Activated CD4-positive, alpha-beta T cell treated with anti-CD3 and anti-CD28 coated beads for 24 hours (primary cell): Measurements from ENCODE around the gene EIF4A3.
A peak's percentile ranks its signal among the peaks of the same experiment; 100 is the strongest.

Experiments
- DNase-seq, 2 donors: peaks; one replicate each; pipeline ENCODE4 v3.0.0-alpha.2; 2020; ENCODE audit warnings: low read depth in 2 of 2

Gene EIF4A3

DNA sequence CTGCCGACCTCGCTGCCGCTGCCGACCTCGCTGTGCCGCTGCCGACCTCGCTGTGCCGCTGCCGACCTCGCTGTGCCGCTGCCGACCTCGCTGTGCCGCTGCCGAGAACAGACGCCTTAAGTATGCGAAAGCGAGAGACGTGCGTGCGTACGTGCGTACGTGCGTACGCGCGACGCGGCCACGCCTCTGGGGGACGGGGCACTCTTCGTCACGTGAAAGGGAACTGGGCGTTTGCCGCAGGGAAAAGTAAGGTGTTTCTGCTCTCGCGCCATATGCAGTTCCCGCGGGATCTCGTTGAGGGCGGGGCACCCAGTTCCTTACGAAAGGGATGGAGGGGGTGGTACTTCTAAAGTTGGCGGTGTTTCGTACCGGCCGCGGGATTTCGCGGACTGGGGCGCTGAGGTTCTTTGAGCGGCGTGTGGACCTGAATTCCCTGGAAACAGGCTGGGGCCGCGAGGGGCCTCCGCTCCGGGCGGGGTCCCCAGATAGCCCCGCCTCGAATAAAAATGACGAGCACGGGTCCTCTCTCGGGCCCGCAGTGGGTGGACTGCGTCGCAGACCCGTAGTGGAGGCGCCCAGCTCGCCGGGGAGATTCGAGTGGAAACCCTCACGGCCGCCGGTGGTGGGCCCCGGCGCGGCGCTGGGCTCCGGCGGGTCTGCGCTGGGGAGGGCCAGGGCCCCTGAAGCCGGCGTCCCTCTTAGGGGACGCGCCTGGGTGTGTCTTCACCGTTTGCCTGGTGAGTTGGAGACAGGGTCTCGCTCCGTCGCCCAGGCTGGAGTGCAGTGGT, at the start of gene EIF4A3:
Gene EIF4A3 (minus strand): TSS at position 94 of the 788 bp plus-strand sequence. CDS start 167 bp downstream, outside the sequence.
- DNase-seq, result peak; percentile 92 to 95

DNA sequence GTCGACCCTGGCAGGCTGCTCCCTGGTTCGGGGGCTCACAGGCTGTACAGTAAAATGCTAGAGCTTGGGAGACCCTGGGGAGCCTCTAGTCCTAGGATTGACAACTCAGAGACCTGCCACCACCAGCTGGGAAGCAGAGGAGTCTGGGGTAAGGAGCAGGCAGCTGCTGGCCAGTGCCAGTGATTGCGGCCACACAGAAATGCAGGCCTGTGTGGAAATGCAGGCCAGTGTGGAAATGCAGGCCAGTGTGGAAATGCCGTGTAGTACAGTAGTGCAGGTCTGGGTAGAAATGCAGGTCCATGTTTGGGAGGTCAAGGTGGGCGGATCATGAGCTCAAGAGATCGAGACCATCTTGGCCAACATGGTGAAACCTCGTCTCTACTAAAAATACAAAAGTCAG, 49.7 kb upstream of the EIF4A3 start:
- no peak for DNase-seq

DNA sequence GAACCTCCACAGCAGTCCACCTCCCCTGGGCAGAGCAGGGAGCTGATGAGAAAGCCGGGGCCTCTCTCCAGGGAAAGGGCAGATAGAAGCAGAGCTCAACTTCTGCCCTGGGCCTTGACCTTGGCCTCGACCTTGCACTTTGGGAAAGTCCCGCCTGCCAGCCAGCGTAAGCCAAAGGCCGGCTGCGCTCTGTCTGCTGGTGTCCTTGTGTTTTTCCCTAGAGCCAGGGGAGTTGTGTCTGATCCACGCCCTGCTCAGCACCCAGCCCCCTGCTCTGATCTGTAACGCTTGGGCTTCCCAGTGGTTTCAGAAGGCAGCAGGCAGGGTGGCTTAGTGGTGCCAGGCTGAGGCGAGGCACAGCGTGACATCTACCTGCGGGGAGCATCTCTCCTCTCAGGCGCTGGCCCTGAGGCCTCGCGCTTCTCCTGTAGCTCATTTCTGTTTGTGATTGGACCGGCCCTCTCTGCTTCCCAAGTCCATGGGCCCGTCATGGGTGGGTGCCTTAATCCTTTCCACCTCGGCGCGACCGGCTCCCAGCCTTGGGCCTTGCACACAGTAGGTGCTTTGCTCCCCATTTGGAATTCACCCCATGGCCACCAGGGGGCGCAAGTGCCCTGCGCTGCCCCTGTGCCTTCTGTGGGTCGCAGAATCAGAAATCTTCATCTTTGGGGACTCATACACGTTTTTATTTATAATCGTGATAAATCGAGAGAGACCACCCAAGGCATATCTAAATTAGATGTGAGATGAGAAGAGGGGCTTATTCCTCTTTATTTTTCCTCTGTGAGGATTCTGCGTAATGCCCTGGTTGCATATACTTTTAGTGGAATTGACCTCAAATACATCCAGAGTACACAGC, 49.0 kb upstream of the EIF4A3 start:
- peak; percentile 30 to 43 for DNase-seq

DNA sequence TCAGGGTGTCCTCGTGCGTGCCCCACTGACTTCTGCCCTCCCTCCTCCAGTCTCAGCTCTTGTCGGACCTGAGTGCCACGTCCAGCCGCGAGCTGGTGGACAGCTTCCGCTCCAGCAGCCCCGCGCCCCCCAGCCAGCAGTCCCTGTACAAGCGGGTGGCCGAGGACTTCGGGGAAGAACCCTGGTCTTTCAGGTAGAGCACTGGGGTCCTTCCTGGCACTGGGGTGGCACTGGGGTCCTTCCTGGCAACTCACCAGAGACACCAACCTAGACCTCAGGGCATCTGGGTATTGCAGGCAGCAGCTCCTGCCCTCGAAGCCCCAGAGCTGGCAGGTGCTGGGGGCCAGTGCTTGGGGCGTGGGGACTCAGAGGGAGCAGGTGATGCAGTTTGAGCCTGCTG, 48.2 kb upstream of the EIF4A3 start:
- DNase-seq, result no peak

DNA sequence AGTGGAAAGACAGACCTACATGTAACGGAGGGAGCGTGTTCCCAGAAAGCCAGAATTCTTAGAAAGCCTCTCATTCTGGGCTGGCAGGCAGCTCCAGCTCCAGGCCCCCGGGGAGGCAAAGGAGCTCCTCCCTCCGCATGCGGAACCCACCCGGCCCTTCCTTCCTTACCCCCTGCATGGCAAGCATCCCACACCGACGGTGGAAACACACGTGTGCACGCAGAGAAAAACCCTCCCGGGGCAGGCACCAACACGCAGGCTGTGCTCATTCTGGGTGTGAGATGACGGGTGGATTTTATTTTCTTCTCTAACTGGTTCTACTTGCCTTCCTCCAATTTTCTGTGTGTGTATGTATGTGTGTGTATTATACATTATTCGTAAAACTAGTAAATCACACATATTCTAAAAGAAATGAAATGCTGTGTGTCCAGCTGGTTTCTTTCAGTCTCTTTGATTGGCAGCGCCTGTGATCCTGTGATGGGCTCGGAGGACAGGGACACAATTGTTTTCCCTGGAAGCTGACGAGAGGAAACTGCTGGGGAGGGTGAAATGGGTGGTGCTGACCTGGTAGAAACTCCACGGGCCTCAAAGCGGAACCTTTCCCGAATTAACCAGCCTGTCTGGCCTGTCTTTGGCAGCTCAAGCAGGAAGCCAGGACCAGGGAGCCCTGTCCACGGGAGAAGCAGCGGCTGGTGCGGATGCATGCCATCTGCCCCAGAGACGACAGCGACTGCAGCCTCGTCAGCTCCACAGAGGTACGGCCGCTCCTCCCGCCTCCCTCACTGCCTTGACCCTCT, 45.1 kb upstream of the EIF4A3 start:
- no peak for DNase-seq

DNA sequence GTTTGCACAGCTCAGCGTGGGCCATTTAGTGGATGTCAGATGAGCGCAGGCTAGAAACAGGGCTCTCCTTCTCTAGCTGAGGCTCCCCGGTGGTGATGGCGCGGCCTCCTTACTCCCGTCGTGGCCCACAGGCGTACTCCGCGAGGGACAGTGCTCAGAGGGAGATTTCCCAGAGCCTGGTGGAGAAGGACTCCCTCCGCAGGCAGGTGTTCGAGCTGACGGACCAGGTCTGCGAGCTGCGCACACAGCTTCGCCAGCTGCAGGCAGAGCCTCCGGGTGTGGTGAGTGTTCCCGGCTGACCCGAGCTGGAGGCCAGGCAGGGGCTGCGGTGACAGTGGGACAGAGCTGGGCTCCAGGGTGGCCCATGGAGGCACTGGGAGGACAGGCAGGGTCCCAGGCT, 44.3 kb upstream of the EIF4A3 start:
- no peak for DNase-seq

DNA sequence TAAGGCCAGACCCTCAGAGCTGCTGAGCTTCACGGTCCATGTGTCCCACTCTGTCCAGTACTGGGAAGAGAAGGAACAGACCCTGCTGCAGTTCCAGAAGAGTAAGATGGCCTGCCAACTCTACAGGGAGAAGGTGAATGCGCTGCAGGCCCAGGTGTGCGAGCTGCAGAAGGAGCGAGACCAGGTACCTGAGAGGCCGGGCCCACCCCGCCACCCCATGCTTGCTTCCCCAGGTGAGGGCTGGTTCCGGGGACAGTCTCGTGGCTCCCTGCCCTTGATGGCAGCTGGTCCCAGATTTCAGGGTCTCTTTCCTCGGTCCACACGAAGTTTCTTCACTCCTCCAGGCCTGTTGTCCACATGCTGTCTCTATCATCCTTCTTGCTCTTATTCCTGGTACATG, 43.8 kb upstream of the EIF4A3 start:
- no peak for DNase-seq

DNA sequence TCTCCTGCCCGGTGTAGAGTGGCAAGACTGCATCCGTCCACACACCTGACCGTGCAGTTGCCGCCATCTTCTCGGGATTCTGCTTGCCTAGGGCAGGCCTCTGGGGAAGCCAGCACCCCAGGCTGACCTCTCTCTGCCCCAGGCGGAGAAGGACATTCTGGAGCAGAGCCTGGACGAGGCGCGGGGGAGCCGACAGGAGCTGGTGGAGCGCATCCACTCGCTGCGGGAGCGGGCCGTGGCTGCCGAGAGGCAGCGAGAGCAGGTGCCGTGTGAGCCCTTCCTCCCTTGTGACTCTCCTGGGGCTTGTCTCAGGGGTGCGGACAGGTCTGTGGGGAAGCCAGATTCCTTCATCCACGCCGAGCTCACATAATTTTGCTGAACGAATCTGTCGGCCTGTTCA, 42.7 kb upstream of the EIF4A3 start:
- DNase-seq, result no peak

DNA sequence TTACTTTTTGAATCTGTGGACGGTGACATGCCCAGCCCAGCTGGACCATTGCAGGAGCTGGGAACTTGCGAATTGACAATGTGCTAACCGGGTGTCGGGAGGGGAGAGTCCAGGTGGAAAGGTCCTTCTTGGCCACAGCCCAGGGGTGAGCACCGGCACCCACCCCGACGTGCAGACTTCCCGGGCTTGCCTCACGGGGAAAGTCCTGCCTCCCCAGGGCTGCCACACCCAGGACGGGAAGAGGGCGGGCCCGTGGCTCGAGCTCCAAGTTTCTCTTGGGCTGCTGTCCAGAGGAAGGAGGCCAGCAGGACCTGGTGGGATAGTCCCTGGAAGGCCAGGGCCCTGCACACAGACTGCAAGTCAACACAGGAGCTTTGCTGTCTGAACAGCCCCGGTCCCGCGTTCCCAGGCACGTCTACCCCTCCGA, 40.6 kb upstream of the EIF4A3 start:
- no peak for DNase-seq

DNA sequence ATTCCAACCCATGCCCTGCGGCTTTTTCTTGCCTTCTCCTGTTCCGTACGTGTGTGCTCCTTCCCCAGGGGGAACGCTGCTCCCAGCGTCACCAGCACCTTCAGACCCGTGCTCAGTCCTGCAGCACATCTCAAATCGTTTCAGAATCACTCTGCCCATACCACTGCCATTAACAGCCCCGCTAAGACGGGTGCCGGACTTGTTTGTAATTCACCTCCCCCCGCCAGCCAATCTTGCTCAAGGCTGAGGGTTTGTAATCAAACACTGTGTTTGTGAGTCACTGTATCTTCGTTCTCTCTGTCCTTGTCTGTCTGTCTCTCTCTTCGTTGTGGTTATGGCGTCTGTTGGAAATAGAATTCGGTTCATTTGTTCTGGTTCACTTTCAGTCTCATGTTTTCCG, 40.2 kb upstream of the EIF4A3 start:
- DNase-seq, result no peak

DNA sequence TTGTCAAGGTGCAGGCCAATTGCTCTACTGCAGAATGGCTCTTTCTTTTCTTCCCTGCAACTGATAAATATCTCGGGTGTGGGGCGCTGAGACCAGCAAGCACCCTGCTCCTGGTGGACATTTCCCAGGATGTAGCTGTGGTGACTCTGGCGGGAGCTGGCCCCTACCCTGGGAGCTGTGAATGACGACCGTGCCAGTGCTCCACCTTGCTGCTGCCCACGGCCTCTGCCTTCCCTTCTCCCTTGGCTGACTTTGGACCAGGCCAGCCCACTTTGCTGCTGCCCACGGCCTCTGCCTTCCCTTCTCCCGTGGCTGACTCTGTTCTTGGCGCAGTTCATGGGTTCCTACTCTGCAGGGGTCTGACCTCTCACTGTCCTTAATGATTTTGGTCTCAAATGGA, 39.0 kb upstream of the EIF4A3 start:
- no peak for DNase-seq

DNA sequence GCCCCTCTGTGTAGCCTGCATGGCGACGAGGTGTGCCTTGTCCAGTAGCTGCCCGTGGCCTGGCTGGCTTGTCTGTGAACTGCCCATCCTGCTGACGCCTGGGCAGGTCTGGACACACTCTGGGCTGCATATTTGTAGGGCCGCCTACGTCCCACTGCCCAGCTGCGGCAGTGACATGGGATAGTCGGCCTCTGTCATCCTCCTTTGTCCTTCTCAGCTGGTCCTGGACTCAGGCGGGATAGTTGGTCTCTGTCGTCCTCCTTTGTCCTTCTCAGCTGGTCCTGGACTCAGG, 37.4 kb upstream of the EIF4A3 start:
- DNase-seq, result no peak

DNA sequence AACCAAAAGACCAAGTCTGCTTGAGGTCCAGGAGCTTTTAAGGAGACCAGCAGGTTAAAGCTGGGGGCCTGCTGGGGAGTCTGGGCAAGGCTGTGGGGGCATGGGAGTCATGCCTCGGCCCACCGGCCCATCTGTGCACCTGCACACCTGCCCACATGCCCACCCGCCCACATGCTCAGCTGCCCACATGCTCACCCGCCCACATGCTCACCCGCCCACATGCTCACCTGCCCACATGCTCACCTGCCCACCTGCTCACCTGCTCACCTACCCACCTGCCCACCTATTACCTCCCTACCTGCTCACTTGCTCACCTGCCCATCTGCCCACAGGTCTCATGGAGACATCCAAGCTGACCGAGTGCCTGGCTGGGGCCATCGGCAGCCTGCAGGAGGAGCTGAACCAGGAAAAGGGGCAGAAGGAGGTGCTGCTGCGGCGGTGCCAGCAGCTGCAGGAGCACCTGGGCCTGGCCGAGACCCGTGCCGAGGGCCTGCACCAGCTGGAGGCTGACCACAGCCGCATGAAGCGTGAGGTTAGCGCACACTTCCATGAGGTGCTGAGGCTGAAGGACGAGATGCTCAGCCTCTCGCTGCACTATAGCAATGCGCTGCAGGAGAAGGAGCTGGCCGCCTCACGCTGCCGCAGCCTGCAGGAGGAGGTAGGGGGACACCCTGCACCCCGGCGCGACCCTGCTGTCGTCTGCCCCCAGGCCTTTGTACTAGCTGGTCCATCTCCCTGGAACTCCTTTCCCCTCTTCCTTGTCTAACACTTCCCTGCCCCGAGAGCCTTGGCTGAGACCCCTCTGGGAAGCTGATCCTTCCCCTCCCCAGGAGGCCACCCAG, 36.9 kb upstream of the EIF4A3 start:
- no peak for DNase-seq

DNA sequence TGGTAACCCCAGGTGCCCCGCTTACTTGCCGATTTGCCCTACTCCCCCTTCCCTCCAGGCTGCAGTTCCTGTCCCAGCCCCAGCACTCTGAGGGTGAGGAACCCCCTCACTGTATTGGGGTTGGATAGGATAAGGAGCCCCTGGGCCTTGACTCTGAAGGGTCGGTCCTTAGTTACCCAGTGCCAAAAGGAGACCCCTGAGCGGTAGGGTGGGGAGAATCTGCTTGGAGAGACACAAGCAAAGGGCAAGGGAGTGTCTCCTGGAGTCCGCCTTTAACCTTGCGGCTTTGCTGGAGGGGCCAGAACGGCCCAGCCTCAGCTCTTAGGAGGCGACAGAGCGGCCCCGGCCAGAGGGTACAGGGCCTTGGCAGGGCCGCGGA, 35.9 kb upstream of the EIF4A3 start:
- no peak for DNase-seq

DNA sequence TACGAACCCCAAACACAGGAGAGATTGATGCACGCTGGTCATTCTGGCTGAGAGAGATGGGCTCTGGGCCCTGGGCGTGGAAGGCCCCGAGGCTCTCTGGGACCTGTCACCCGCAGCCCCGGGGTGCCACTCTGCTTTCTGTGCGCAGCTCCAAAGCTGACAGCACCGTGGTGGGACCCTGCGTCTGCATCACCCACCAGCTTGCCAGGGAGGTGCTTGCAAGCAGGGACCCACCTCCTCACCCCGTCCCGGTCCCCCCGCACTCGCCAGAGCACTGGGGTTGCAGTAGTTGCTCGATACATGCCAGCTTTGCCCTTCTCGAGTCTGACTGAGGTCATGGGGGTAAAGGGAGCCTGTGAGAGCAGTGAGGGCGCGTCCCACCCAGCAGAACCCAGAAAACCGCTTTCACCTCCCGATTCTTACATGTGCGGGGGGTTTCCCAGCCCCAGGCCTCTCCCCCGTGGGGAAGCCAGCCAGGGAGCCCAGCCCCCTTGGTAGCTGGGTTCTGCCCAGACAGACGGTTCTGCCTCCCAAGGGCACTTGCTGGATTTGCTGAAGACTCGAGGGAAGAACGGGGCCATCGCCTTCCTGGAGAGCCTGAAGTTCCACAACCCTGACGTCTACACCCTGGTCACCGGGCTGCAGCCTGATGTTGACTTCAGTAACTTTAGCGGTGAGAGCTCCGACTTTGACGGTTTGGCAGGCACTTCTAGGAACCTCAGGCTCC, 35.4 kb upstream of the EIF4A3 start:
- no peak for DNase-seq

DNA sequence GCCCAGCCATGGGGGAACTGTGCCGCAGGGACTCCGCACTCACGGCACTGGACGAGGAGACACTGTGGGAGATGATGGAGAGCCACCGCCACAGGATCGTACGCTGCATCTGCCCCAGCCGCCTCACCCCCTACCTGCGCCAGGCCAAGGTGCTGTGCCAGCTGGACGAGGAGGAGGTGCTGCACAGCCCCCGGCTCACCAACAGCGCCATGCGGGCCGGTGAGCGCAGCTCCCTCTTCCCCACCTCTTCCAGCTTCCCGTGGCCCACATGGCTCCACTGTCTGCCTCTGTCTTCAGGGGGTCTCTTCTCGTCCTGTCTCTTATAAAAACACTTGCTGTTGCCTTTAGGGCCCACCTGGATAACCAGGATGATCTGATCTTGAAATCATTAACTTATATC, 34.5 kb upstream of the EIF4A3 start:
- no peak for DNase-seq

DNA sequence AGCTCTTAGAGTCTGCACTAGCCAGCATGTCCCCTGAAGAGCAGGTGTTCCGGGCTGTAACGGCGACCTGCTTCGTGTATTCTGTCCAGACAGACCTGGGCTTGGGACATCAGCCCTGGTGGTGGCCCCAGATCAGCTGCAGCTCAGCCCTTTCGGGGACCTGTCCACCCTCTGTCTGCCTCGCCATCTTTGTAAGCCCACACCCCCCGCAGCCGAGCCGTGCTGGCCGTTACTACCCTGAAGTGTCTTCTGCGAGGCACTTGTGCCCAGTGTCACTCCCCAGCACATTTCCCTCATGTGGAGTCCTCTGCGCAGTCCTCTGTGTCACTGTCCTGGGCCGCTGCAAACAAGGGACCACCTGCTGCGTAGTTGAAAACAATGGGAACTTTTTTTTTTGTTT, 33.3 kb upstream of the EIF4A3 start:
- no peak for DNase-seq

DNA sequence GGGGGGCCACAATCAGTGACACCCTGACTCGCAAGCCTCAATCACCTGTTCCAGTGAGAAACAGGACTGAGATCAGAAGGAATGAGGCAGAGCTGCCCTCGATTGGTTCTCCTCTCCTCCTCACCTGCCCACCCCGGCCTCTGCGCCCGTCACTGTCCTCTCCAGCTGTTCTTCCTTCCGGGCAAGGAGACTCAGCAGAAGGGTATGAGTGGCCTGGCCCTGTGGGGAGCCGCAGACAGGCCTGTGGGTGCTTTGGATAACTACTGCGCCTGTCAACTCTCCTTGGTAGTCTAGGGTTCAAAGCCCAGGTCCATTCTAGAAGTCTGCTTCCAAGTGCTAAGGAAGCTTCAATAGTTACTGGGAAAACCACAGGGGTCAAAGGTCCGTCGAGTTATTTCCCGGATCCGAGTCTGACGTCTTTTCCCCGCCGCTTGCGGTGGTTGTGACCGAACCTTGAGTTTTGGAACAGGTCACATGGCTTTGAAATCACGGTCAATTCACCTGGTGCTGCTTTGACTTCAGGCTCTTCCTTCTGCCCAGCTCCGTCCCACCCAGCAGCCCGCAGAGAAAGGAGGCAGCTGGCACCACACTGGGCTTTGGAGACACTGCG, 31.2 kb upstream of the EIF4A3 start:
- DNase-seq, result no peak

DNA sequence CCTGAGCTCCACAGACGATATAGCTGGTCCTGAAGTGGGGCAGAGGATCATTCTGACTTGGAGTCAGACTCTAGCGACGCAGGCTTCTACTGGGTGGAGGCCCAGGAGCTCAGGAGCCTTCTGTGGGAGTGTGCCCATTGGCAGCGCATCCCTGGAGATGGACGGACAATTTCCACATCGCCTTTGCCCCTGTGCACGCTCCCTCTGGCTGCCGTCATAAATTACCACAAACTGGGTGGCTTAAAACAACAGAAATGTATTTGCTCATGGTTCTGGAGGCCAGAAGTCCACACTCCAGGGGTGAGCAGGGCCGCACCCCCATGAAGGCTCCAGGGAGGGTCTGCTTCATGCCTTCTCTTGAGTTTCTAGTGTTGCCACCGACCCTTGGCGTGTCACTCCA, 29.8 kb upstream of the EIF4A3 start:
- DNase-seq, result no peak

DNA sequence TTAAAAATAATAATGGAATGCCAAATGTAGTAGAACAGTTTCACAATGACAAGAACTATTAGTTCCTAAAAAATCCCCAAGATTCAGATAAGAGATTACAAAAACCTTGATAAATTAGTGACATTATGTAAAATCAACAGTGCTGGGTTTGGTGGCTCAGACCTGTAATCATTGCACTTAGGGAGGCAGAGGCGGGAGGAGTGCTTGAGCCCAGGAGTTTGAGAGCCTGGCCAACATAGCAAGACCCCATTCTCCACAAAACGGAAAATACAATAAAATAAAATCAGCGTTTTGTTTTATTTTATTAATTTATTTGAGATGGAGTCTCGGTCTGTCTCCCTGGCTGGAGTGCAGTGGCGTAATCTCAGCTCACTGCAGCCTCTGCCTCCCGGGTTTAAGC, 27.0 kb upstream of the EIF4A3 start:
- no peak for DNase-seq

DNA sequence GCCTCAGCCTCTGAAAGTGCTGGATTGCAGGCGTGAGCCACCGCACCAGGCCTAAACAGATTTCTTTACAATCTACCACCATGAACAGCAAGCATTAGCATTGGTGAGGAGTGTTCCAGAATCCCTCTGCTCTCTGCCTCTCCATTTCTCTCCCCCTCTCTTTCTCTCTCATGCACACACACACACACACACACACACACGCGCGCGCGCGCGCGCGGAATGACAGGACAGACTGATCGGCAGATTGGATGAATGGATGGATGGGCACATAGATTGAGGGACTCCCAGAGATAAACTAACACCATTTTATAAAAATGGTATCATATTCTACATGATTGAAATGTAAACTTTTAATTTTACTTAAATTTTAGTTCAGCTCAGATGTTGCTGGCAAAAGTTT, 26.2 kb upstream of the EIF4A3 start:
- DNase-seq, result no peak
